GM19239 (cell line): ENCODE data around the gene SMCO4.
"Not testable (repeated sequence)": the region's sequence is repeated elsewhere in the genome, so short reads cannot be mapped to it uniquely, and the experiment has no call there.

ENCODE experiments used
- DNase-seq: peaks from one replicate; pipeline ENCODE4 v3.0.0; 2011; ENCODE audit warnings: low spot score; ENCODE audit not compliant: insufficient read length
- FAIRE-seq: peaks from 2 replicates; lab custom pipeline; 2011; peaks lifted over from hg19 to GRCh38; lab: Jason Lieb, UNC

Gene SMCO4

GRCh38 chr11:93563857-93564256 lies 20.7 kb upstream of the SMCO4 start:
- DNase-seq (no peak), FAIRE-seq (no peak)

DNA sequence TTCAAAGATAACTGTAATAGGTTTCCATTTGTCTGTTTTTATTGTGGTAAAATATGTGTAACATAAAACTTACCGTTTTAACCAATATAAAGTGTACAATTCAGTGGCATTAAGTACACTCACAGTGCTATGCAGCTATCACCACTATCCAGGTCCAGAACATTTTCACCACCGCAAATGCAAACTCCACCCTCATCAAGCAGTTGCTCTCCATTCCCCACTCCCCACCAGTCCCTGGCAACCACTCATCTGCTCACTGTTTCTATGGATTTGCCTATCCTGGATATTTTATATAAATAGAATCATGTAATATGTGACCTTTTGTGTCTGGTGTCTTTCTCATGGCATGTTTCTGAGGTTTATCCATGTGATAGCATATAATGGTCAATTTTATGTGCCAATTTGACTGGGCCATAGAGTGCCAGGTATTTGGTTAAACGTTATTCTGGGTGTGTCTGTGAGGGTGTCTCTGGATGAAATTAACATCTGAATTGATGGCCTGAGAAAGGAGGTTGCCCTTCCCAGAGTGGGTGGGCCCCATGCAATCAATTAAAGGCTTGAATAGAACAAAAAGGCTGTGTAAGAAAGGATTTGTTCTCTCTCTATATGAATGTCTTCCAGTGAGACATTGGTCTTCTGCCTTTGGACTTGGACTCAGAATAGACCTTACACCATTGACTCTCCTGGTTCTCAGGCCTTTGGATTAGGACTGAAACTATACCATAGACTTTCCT lies 17.2 kb upstream of the SMCO4 start:
- no peak for DNase-seq
- FAIRE-seq: no peak

DNA sequence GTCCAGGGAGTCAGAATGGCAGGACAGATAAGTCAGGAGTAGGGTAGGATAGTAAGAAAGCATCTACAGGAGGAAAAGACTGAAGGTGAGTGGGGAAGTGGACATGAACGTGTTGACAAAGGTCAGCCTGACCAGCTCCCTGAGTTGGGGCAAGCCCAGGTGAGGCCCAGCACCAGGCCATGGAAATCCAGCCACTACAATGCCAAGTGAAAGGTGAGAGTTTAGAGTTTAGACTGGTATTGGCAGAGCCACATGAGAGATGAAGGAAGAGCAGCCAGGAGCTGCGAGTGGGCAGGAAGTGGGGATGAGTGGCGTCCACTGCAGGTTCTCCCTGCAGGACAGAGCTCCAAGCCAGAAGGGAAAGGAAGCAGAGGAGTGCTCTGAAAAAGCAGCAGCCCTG lies 16.5 kb upstream of the SMCO4 start:
- DNase-seq (no peak), FAIRE-seq (no peak)

GRCh38 chr11:93552874-93553273 lies 9.7 kb upstream of the SMCO4 start:
- no peak for FAIRE-seq
- no peak for DNase-seq

GRCh38 chr11:93549976-93550375 lies 6.8 kb upstream of the SMCO4 start:
- FAIRE-seq (no peak), DNase-seq (no peak)

DNA sequence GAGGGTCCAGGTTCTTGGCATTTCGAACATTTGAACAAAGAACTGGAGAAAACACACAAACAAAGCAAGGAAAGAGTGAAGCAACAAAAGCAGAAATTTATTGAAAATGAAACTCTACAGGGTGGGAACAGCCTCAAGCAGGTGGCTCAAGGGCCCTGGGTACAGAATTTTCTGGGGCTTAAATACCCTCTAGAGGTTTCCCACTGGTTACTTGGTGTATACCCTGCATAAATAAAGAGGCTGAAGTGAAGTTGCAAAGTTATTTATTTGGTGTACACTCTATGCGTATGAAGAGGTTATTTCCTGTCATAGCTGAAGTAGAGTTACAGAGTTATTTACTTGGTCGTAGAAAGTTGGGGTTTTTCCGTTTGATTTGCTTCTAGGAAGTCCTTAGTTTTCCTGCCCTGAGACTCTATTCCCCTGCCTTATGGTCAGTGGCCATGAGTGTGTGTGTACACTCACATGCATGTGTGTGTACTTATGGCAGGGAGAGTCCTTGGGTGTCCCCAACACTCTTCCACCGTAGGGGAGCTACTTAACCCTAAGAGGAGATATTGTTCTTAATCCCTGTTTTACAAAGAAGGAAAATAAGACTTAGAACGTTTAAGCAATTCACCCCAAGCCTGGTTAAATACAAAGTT lies 5.6 kb upstream of the SMCO4 start:
- no peak for FAIRE-seq
- DNase-seq: no peak

DNA sequence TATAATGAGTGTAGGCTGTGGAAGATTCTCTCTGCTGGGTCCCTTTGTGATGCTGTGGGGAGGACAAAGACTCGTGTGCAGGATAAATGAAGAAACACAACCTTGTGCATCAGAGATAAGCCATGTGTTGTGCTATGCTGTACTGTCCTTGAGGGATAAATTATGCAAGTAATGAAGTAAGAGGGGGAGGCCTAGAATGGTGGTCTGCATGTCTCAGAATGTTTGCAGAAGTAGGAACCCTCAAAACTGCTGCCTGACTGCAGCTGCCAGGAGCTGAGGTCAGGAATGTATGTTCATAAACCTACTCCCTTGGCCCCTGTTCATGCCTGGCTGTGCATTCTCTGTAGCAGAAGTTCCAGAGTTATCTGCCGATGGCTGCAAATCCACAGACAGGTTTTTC lies 4.6 kb upstream of the SMCO4 start:
- no peak for DNase-seq
- no peak for FAIRE-seq

DNA sequence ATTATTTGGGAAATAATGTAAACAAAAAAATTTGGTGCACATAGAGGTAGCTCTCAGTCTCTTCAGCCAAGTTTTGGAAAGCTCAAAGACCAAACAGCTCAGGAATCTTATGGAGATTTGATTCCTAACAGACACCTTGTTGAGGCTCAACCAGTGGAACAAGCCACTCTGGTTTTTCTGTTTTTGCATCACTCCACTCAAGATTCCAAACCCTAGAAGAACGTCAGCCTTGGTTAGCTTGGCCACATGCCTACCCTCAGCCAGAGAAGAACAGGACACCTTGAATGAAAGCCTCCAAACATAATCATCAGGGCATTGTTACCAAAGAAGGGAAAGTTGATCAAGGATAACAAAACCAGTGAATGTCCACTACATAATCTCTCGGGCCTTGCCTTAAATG lies 3.8 kb upstream of the SMCO4 start:
- DNase-seq: no peak
- no peak for FAIRE-seq

DNA sequence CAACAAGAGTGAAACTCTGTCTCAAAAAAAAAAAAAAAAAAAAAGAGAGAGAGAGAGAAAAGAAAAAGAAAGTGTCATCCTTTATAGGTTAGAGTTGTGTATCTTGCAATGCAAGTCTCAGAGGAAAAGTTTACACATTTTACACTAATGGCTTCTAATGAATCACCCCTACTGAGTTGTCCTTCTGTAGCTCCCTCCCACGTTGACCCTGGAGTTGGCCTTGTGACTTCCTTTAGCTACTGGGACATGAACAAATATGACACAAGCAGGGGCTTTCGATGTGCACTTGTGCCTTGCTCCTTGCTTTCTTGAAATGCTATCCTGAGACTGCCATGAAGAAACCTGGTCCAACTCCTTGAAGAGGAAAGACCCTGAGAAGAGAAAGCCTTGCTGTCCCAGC lies 2.4 kb upstream of the SMCO4 start:
- no peak for FAIRE-seq

GRCh38 chr11:93542811-93543229 lies 371 bp downstream of the SMCO4 start:
- FAIRE-seq: no peak
- DNase-seq: peak; percentile 27

More for the DNA sequence above, 2.4 kb upstream of the SMCO4 start:
- DNase-seq: no peak

GRCh38 chr11:93541884-93542810 lies 1.0 kb downstream of the SMCO4 start:
- FAIRE-seq: peak; percentile 72
- peak; percentile 63 for DNase-seq

DNA sequence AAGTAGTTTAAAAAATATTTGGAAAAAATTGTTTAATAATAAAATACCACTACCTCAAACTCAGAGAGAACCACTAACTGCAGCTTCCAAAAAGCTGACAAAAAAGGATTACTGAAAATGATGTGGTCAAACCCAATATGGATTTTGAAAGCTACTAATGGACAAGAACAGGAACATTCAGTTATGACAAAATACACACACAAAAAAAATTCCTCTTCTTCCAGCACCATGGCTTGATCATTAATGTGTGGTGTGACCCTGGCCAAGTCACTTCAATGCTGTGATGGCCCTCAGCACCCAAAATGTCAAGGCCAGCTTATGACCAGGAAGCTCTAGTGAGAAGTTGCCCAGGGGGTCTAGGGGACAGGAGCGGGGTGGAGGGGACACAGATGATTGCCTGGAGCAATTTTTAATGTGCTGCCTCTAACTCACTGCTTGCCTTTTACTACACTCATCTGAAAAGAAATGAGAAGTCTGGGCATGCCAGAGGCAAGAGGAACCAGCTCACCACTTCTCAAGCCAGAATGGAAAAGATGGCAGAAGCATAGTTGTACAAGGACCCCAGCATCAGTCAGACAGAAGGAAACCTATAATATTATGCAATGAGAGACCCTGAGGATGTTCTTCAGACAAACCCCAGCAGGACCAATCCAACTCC lies 2.2 kb downstream of the SMCO4 start:
- FAIRE-seq (no peak), DNase-seq (no peak)

GRCh38 chr11:93540337-93540736 lies 2.9 kb downstream of the SMCO4 start:
- FAIRE-seq: no peak
- DNase-seq: no peak

DNA sequence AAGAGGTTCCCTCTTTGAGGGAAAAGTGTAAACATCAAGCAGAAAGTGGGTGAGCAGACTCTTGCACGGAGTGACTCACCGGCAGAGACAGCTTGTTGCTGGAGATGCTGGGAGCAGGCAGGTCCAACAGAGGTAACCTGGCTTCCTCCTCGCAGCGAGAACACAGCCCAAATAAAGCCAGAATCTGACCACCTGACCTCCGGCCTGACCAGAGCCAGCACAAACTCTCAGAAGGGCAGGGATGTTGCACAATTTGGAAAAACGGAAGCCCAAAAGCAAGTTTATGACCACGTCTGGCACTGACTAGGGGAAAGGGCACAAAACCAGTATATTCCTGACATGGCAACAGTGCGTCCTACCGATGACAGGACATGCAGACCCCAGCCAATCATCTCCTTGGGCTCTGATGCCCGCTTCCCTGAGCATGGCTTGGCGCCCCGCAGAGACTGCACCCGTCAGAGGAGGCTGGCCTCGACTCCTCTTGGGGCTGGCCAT lies 5.4 kb downstream of the SMCO4 start:
- DNase-seq: no peak
- FAIRE-seq: no peak

DNA sequence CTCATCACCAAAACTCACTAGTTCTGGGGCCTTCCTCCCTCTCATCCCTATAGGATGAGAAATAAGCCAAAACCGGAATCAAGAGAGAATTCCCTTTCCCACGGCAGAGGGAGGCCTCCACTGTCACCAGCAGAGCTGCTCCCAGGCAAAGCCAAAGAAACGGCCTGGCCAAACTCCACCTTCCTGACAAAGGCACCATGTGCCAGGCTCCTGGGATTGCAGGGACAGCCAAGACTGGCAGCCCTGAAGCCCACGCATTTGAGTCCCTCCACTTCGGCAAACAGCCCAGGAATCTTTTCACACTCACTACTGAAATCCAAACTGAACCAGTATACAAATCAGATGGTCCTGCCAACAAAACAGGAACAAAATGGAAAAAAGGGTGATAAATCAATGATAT lies 6.1 kb downstream of the SMCO4 start:
- FAIRE-seq: no peak
- DNase-seq: no peak

- DNase-seq (no peak), FAIRE-seq (peak; percentile 31)
Measured at GRCh38 chr11:93536101-93536861, 6.9 kb downstream of the SMCO4 start.

GRCh38 chr11:93535578-93535977 lies 7.6 kb downstream of the SMCO4 start:
- peak; percentile 76 for FAIRE-seq
- DNase-seq: not testable (repeated sequence)

- FAIRE-seq (no peak), DNase-seq (no peak)
Measured at GRCh38 chr11:93532806-93533205, 10.4 kb downstream of the SMCO4 start.

- DNase-seq (no peak), FAIRE-seq (no peak)
Measured at GRCh38 chr11:93532281-93532789, 10.9 kb downstream of the SMCO4 start.
